NCI-H2196 (cell line): Measurements from ENCODE around the gene WDR81.
"Not testable (repeated sequence)": the region's sequence is repeated elsewhere in the genome, so short reads cannot be mapped to it uniquely, and the experiment has no call there.

Experiments used
- DNase-seq: peaks from one replicate; lab custom pipeline; 2025; ENCODE audit not compliant: unreplicated experiment; lab: John Stamatoyannopoulos, UW

WDR81 gene

DNA sequence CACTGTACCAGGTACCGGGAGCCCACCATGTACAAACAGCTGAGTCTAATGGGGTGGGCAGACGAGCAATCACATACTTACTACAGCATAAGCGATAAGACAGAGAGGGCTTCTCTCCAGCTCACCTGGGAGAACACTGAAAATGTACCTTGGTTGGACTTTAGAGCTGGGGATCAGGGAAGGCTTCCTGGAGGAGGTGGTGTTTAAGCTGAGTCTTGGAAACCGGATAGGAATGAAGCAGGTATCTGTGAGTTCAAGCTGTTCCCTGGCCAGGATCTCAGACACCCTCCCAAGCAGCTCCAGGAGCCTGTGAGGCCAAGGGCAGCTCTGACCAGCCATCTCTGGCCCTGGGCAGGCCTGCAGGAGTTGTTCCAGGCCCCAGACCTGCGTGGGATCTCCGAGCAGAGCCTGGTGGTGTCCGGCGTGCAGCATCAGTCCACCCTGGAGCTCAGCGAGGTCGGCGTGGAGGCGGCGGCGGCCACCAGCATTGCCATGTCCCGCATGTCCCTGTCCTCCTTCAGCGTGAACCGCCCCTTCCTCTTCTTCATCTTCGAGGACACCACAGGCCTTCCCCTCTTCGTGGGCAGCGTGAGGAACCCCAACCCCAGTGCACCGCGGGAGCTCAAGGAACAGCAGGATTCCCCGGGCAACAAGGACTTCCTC, 29.4 kb downstream of the WDR81 start:
- no peak for DNase-seq

DNA sequence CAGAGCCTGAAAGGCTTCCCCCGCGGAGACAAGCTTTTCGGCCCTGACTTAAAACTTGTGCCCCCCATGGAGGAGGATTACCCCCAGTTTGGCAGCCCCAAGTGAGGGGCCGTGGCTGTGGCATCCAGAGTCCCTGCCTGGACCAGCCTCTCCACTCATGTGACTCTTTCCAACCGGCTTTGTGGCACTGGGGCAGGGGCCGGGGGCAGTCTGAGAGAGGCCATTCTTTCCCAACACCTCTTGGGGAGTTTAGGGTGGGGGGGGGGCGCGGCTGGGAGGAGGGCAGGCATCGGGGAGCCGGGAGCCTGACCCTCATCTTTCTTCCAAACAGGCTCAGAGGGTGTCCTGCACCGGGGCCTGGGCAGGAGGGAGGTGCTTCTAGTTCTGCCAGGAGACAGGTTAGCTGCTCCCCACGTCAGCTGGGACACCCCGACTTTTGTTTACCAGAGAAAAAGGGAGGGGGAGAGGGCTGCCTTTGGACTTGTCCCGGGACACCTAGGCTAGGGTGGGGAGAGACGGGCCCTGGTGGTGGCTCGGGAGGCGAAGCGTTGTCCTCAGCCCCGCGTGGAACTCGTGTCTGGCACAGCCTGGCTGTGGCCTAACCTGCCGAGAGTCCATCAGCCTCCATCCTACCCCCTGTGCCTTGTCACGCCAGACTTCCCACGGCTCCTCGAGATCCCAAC, 30.1 kb downstream of the WDR81 start:
- DNase-seq, result no peak

DNA sequence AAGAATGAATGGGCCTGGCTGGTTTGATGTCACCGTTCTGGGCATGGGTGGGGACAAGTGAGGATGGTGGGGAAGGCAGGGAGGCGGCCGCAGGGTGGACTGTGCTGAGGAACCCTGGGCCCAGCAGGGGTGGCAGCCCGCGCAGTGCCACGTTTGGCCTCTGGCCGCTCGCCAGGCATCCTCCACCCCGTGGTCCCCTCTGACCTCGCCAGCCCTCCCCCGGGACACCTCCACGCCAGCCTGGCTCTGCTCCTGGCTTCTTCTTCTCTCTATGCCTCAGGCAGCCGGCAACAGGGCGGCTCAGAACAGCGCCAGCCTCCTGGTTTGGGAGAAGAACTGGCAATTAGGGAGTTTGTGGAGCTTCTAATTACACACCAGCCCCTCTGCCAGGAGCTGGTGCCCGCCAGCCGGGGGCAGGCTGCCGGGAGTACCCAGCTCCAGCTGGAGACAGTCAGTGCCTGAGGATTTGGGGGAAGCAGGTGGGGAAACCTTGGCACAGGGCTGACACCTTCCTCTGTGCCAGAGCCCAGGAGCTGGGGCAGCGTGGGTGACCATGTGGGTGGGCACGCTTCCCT, 30.8 kb downstream of the WDR81 start:
- no peak for DNase-seq

DNA sequence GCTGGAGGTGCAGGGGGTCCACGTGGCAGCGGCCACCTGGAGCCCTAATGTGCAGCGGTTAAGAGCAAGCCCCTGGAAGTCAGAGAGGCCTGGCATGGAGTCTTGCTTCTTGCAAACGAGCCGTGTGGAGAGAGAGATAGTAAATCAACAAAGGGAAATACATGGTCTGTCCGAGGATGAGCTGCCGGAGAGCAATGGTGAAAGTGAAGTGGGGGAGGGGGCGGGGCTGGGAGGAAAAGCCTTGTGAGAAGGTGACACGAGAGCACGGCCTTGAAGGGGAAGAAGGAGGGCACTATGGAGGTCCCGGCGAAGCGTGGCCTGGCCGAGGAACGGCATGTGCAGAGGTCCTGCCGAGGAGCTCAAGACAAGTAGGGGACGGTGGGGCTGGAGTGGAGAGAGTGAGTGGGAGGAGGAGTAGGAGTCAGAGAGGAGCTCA, 31.3 kb downstream of the WDR81 start:
- no peak for DNase-seq

DNA sequence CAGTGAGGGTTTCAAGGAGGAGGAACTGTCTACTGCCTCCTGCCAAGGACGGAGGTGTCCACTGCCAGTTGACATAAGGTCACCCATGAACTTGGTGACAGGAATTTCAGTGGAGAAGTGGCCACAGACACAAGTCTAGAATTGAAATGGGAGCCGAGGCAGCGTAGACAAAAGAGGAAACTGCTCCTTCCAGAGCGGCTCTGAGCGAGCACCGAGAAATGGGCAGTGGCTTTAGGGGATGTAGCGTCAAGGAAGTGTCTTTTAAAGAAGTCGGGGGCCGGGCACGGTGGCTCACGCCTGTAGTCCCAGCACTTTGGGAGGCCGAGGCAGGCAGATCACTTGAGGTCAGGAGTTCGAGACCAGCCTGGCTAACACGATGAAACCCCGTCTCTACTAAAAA, 34.3 kb downstream of the WDR81 start:
- no peak for DNase-seq

DNA sequence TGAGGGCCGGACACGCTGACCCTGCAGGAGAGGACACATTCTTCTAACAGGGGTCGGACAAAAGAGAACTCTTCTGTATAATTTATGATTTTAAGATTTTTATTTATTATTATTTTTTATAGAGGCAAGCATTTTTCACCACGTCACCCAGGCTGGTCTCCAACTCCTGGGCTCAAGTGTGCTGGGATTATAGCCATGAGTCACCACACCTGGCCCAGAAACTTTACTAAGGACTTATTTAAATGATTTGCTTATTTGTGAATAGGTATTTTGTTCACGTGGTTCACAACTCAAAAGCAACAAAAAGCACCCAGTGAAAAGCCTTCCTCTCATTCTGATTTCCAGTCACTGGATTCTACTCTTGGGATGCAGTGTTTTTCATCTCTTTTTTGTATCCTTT, 35.0 kb downstream of the WDR81 start:
- no peak for DNase-seq

DNA sequence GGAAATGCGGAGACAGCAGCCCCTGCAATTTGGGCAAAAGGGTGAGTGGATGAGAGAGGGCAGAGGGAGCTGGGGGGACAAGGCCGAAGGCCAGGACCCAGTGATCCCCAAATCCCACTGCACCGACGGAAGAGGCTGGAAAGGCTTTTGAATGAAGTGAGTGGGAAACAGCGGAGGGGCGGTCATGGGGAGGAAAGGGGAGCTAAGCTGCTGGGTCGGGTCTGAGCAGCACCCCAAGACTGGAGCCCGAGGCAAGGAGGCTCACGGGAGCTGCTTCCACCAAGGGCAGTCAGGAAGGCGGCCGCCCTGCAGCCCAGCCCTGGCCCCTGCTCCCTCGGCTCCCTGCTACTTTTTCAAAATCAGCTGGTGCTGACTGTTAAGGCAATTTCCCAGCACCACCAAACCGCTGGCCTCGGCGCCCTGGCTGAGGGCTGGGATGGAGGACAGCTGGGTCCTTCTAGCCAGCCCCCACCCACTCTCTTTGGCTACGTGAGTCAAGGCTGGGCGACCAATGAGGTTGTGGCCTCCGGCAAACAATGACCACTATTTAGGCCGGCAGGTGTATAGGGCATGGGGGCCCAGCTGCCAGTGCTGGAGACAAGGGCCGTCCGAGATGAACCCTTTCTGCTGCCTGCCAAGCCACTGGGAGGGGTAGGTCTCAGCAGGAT, 37.9 kb downstream of the WDR81 start:
- peak; percentile 63 for DNase-seq

DNA sequence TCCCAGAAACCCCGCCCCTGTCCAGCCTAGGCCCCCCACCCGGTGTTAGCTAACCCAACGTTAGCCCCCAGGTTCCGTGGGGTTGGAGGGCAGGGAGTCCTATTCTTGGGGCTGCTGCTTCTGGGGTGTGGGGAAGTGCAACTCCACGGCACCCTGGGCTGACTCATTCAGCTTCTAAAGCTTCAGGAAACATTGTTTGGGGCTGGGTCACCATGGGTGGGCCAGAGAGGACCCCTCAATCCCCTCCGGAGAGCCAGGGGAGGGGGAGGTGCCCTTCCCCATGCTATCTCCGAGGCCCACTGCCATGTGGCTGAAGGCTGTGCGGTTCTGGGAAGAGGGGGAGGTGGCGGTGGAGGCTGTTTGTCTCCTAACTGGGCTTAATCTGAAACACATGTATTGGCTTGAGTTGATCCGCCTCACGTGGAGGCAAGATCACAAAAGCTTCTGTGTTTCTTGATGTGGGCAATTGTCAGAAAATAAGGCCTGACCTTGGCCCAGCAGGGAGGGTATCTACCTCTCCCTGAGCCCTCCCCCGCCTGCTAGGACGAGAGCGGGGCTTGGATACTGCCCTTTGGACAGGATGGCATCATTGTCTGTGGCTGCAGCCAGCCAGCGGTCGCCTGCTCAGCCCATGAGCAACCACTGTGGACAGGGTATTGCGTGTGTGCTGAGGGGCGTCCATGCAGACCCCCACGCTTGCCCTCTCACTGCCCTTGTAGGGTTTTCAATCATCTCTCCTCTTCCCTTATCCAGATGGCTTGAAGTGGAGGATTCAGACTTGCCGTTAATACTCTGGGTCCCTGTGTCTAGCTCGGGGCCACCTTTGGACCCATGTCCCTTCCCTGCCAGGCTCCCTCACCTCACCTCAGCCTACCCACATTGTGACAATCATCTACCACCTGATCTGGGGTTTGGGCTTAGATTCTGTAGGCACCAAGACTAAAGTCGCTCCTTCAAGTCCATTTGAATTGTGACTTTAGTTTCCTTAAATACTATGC, 38.7 kb downstream of the WDR81 start:
- DNase-seq, result peak; percentile 11

DNA sequence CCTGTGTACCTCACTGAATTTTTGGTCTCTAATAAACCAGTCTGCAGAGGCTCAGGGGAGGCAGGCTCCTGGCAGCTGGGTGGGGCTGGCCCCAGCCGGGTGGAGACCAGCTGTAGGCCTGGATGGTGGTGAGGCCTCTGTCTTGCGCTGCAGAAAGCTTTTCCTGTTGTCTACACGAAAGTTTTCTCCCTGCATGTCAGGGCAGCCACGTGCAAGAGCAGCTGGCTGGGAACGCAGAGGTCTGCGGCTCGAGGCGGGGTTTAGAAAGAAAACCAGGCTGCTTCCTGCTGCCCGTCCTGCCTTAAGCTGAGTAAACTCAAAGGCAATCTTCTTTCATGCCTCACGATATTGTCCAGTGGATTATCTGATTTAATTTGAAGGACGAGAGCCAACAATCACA, 39.8 kb downstream of the WDR81 start:
- DNase-seq, result no peak

DNA sequence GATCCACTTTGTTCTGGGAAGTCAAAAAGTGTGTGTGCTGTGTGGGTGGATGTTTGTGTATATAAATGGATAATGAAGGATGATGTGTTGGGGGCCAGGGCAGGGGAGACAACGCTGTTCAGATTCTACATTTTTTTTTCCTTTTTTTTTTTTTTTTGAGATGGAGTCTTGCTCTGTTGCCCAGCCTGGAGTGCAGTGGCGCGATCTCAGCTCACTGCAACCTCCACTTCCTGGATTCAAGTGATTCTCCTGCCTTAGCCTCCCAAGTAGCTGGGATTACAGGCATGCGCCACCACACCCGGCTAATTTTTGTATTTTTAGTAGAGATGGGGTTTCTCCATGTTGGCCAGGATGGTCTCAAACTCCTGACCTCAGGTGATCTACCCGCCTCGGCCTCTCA, 40.2 kb downstream of the WDR81 start:
- not testable (repeated sequence) for DNase-seq

DNA sequence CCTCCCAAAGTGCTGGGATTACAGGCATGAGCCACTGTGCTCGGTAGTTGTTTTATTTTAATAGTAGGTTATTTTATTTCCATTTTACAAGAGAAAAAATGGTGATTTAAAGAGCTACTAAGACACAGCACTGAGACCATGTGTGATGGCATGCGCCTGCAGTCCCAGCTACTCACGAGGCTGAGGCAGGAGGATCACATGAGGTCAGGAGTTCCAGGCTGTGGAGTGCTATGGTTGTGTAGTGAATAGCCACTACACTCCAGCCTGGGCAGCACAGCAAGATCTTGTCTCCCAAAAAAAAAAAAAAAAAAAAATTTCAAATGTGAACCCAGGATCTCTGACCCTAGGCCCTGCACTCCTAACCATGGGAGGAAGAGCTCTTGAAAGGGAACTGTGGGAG, 41.1 kb downstream of the WDR81 start:
- DNase-seq, result no peak

DNA sequence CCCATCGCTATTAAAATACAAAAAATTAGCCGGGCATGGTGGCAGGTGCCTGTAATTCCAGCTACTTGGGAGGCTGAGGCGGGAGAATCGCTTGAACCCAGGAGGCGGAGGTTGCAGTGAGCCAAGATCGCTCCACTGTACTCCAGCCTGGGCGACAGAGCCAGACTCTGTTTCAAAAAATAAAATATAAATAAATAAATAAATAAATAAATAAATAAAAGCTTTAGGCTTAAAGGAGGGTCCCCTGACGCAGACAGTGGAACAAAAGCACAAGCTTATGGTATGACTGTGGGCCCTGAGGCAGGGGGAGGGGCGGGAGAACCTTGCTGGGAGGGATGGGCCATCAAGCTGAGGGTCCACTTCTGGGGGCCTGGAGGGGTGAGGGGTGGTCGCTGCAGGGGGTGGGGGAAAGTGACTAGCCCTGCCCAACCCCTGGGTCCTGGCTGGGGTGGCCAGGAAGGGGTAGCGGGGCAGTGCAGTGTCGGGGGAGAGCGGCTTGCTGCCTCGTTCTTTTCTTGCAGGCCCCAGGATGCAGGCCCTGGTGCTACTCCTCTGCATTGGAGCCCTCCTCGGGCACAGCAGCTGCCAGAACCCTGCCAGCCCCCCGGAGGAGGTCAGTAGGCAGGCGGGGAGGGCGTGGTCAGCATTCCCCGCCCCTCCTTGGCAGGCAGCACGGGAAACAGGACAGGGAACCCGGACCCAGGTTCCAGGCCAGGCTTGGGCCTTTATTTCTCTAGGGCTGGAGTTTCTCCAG, 42.1 kb downstream of the WDR81 start:
- no peak for DNase-seq

DNA sequence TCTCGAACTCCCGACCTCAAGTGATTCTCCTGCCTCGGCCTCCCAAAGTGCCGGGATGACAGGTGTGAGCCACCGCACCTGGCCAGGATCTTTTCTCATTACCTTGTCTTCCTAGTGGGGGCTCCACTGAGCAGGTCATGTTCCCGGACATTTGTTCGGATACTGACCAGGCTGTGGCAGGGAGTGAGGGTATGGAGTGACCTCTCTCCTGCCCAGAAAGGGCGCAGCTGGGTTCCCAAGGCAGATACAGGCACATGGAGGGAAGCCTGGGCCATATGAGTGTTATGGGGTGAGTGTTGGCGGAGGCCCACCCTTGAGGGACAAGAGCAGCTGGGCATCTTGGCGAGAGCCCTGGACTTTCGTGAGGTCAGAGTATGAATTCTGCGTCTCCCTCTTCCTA, 42.9 kb downstream of the WDR81 start:
- no peak for DNase-seq

DNA sequence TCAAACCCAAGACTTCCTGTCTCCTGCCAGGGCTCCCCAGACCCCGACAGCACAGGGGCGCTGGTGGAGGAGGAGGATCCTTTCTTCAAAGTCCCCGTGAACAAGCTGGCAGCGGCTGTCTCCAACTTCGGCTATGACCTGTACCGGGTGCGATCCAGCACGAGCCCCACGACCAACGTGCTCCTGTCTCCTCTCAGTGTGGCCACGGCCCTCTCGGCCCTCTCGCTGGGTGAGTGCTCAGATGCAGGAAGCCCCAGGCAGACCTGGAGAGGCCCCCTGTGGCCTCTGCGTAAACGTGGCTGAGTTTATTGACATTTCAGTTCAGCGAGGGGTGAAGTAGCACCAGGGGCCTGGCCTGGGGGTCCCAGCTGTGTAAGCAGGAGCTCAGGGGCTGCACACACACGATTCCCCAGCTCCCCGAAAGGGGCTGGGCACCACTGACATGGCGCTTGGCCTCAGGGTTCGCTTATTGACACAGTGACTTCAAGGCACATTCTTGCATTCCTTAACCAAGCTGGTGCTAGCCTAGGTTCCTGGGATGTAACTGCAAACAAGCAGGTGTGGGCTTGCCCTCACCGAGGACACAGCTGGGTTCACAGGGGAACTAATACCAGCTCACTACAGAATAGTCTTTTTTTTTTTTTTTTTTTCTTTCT, 45.4 kb downstream of the WDR81 start:
- DNase-seq, result no peak

DNA sequence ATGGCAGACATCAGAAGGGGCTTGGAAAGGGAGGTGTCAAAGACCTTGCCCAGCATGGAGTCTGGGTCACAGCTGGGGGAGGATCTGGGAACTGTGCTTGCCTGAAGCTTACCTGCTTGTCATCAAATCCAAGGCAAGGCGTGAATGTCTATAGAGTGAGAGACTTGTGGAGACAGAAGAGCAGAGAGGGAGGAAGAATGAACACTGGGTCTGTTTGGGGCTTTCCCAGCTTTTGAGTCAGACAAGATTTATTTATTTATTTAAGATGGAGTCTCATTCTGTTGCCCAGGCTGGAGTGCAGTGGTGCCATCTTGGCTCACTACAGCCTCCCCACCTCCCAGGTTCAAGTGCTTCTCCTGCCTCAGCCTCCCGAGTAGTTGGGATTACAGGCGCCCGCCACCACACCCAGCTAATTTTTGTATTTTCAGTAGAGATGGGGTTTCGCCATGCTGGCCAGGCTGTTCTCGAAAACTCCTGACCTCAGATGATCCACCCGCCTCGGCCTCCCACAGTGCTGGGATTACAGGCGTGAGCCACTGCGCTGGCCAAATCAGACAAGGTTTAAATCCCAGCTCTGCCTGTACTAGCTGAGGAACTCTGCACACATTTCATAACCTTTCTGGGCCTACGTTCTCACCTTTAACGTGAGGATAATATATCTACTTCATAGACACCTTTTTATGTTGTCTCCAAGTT, 48.6 kb downstream of the WDR81 start:
- DNase-seq, result not testable (repeated sequence)

DNA sequence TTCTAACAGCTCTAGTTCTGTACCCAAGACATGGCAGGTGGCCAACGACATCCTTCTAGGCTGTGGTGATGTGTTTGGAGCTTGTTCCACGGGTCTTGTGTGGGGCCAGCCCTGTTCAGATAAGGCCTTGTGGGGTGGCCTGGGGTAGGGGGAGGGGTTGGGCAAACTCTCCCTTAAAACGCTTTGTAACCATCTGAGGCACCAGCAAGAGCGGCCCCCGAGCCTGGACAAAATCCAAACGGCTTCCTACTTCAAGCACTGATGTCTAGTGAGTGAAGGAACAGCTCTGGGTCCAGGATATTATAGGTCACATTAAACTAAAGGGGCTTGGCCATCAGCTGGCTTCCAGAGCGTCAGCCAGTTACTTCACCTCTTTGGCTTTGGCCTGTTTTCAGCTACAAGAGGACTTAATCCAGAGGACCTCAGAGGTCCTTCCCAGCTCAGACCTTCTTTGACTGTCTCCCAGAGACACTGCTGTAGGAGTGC, 49.2 kb downstream of the WDR81 start:
- DNase-seq, result no peak

DNA sequence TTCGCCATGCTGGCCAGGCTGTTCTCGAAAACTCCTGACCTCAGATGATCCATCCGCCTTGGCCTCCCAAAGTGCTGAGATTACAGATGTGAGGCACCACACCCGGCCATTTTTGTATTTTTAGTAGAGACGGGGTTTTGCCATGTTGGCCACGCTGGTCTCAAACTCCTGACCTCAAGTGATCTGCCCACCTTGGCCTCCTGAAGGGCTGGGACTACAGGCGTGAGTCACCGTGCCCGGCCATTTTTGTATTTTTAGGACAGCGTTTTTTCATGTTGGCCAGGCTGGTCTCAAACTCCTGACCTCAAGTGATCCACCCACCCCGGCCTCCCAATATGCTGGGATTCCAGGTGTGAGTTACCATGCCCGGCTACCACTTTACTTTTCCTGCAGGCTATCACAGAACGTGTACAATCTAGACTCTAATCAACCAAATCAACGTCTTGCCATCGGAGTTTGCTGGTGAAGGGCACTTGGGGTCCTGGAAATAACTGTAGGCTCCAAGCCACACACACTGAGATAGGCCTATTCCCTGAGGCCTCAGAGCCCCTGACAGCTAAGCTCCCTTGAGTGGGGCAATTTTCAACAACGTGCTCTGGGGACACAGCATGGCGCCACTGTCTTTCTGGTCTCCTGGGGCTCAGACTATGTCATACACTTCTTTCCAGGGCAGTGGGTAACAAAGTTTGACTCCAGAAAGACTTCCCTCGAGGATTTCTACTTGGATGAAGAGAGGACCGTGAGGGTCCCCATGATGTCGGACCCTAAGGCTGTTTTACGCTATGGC, 50.1 kb downstream of the WDR81 start:
- no peak for DNase-seq

DNA sequence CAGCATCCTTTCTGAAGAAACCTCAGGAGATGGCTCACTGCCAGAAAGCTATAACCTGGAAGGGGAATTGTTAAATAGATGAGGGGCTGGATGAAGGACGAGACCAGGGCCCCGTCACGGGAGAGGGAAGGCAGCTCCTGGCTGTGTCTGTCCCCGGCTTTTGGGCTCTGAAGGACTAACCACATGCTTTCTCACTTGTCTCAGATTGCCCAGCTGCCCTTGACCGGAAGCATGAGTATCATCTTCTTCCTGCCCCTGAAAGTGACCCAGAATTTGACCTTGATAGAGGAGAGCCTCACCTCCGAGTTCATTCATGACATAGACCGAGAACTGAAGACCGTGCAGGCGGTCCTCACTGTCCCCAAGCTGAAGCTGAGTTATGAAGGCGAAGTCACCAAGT, 51.8 kb downstream of the WDR81 start:
- no peak for DNase-seq
